Activated gamma-delta T cell (primary cell): ENCODE measurements around the gene MAGI2.
"Not testable (repeated sequence)": the region's sequence is repeated elsewhere in the genome, so short reads cannot be mapped to it uniquely, and the experiment has no call there.

Experiments
- DNase-seq: peaks from one replicate; lab custom pipeline; 2025; lab: John Stamatoyannopoulos, UW

The MAGI2 gene

GRCh38 chr7:78038465-78039080 is 1414.9 kb downstream of the MAGI2 start:
- DNase-seq = no peak

DNA sequence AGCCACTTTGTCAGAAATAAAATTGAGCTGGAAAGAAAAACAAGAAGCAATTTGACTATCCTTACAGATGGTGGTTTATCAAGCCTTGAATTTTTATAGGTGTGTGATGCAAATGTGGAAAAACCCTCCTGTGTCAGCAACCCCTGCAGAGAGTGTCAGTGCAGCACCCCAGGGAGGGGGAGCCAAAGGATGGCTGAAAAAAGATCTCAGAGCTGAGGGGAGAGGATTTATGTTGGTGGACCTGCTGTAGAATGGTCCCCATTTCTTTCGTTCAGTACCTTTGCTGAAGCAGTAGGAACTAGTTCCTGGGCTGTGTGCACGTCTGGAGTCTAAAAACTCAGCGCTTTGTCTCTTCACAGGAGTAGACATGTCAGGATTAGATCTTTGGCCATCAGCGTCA is 1415.9 kb downstream of the MAGI2 start:
- DNase-seq = no peak

- no peak for DNase-seq
Measured at GRCh38 chr7:78033410-78033809, 1420.1 kb downstream of the MAGI2 start.

GRCh38 chr7:78026492-78026891 is 1427.0 kb downstream of the MAGI2 start:
- DNase-seq = no peak

DNA sequence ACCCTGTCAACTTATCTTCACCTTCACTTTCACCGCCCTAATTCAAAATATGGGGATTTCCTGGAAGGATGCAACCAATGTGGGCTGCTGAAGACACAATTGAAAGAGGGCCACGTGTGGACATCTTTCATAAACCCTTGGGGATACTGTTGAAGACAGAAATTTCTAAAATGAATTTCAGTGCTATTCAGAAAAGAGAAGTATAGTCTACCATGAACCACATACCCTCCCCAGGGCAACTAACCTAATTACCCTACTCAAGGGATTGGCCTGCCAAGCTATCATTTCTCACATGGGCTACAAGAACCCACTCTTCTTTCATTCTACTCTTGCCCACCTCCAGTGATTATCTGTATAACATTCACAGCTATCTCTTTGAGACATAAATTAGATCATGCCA is 1428.9 kb downstream of the MAGI2 start:
- DNase-seq = no peak

- DNase-seq = no peak
Measured at GRCh38 chr7:78023191-78023590, 1430.3 kb downstream of the MAGI2 start.

GRCh38 chr7:78022165-78022564 is 1431.3 kb downstream of the MAGI2 start:
- no peak for DNase-seq

- DNase-seq = no peak
Measured at GRCh38 chr7:78020874-78021249, 1432.6 kb downstream of the MAGI2 start.

DNA sequence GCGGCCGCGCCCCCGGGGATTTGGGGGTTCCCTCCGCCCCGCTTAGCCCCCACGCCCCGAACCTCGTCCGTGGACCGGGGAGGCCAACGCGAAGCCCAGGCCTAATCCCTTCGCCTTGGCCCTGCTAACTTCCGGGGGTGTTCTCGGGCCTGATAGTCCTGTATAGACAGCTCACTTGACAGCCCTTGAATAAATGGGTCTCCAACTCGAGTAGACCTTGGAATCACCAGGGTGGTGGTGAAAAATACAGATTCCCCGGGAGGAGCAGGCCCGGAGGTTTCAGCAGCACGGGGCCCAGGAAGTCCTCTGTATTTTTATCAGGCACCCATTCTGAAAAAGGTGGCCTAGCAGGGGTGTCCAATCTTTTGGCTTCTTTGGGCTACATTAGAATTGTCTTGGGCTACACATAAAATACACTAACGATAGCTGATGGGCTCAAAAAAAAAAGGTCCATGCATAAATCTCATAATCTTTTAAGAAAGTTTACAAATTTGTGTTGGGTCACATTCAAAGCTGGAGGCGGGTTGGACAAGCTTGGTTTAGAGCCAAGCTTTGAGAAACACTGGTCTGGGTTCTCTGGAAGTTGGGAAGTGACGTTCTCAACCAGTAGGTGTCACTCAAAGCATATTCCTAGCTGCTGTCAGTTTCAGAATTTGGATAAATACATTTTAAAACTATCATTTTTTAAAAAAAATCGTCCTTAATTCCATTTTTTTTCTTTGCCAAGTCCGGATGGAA is 1433.2 kb downstream of the MAGI2 start:
- DNase-seq = no peak

DNA sequence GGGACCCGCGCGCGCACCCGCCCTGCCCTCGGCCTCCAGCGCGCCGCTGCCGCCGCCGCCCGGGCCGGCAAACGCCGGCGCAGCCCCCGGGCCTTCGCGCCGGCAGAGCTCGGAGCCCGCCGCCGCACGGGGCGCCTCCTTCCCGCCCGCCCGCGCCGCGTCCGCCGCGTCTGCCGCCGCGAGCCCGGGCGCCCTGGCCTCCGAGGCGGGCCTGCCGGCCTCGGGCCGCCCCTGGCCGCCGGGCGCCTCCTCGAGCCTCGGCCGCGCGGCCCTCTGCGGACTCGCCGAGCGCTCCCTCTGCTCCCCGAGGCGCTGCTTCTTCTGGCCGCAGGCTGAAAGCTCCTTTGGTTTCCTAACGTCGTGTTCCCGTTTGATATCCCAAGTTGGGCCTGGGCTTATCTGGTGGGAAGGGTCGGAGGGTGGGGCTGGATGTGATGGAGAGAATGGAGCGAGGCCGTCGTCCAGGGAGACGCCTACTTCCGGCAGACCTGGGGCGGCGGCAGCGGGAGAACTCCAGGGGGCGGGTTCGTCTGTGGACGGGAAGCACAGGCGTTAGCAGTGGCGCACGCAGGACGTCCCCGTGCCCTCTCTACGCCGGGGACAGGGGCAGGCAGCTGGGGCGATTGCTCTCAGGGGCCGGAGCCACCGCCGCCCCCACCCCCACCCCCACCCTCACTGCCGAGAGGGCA is 1433.9 kb downstream of the MAGI2 start:
- DNase-seq = peak; percentile 21

- no peak for DNase-seq
Measured at GRCh38 chr7:78018641-78019446, 1434.6 kb downstream of the MAGI2 start.

DNA sequence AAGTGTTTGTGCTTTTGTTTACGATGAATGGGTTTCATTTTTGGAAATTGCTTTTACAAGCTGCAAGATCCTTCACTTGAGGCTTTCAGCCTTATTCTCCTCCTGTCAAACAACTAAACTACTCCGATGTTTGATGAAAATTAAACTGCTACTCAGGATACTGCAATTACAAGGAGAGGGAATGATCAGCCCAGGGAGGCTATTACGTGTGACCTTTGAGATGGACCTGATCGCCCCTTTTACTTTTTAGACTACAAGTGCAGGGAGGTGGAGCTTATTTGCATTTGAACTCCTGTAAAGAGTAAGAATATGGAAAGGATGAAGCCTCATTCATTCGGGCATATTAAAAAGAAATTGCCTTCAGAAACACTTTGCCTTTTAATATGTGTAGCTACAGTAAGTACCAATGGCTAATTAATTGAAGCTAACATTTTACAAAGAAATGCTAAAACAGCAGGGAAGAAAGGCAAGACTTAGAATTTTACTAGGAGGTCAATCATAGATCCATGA is 1435.8 kb downstream of the MAGI2 start:
- no peak for DNase-seq

DNA sequence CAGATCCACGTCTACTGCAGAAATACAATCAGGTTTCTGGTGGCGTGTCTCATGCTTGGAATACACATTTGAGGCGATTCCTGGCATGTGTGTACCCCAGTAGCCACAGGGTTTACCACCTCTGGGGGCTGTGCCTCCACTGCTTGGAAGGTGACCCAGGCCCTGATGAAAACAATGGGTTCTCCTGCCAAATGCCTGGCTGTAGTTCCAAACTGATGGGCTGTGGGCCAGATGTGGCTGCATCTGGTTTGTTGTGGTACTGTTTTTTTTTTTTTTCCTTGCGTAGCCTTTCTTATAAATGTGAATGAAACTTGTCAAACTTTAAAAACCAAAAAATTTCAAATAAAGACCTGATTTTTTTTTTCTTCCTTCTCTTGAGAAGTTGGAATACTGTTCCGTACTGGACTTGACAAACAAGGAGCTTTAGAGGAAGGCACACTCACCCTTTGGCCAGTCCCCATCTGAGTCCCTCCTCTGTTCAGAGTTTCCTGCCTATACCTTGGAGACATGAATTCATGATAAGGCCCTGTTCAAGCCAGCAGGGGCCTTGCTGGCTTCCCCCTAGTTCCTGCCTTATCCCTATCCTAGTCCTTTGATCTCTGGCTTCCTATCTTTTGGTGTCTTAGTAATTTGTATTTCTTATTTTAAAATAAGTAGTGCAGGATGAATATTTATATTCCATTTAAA is 1437.8 kb downstream of the MAGI2 start:
- no peak for DNase-seq

GRCh38 chr7:78014401-78014800 is 1439.1 kb downstream of the MAGI2 start:
- DNase-seq = no peak

DNA sequence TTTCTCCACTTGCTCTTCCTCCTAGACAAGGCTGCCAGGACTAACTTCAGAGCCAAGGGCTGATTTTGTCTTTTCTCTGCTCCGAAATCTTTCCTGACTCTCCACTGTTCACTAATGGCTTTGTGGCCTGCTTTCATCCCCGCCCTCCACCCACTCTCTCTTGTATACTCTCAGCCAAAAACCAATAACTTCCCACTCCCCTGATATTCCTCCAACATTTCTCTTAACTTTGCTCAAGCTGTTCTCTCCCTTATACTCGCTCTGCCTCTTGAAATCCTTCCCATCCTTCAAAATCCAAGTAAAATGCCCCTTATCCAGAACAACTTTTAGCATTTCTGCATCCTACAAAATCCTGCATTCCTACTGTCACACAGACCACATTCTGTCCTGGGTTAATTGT is 1440.1 kb downstream of the MAGI2 start:
- no peak for DNase-seq

DNA sequence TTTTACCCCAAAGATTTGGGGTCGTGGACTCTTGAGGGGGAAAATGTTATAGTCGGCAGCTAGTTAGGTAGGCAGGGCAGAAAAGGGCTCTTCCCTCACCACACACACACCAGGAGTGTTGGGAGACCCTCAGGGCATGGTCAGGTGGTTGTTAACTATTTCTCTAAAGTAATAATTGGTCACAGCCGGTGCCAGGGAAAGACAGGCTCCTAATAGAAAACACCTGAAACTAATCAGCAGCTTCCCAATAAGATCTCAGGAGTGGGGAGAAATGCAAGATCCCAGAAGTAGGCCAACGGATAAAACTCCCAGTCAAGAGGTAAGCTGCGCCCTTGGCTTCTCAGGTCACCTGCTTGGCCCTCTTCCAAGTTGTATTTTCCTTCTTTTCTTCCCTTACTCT is 1441.8 kb downstream of the MAGI2 start:
- DNase-seq = no peak

GRCh38 chr7:78007231-78007630 is 1446.2 kb downstream of the MAGI2 start:
- no peak for DNase-seq

DNA sequence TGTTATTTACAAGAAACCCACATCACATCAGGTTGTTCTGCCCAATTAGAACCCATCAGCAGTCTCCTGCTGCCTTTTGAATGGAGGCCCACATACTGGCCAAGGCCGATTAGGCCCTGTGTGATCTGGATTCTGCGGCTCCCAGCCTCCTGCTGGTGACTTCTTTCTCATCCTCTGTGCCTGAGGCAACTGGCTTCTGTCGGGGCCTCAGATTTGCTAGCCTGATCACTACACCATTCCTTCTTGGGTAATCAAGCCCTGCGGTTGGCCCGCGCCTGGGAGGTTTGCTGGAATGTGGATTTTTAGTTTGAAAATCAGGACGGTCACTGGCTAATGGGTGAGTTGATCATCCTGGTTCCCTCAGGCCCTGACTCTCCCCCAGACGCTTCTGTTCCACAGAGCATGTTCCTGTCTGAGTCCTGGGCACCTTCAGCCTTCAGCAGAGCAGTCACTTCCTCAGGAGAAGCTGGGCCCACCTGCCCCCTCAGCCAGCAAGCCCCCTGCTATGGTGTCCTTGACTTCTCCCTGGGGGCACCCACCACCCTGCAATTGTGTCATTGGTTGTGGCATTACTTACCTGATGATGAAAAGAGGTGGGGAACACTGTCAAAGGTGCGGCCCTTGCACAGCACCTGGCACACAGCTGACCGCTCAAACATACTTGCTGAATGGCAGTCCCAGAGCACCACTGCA is 1447.3 kb downstream of the MAGI2 start:
- no peak for DNase-seq

DNA sequence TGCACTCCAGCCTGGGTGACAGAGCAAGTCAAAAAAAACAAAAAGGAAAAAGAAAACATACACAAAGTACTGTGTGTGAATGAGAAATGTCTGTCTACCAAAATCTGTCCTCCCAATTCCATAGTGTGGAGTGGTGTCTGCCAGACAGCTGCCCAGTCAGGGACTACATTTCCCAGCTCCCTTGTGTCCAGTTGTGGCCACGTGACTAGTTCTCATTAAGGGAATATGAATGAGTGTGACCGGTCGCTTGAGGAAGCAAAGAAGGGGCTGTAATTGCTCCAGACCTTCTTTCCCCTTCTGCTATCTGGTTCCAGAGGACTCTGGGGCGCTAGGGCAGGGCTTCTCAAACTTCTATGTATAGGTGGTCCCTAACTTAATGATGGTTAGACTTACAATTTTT is 1450.8 kb downstream of the MAGI2 start:
- DNase-seq = no peak

GRCh38 chr7:78002021-78002420 is 1451.4 kb downstream of the MAGI2 start:
- DNase-seq = no peak

GRCh38 chr7:77999168-77999567 is 1454.3 kb downstream of the MAGI2 start:
- not testable (repeated sequence) for DNase-seq
